ENCODE measurements around the gene C1QTNF6. TPM values are rescaled to one million over a fixed set of nuclear protein-coding genes. Genes with fewer than 3 reads are reported as not detected.

The C1QTNF6 gene
- total RNA-seq, 1 donor from 2014 or later, result 6.0 TPM

DNA sequence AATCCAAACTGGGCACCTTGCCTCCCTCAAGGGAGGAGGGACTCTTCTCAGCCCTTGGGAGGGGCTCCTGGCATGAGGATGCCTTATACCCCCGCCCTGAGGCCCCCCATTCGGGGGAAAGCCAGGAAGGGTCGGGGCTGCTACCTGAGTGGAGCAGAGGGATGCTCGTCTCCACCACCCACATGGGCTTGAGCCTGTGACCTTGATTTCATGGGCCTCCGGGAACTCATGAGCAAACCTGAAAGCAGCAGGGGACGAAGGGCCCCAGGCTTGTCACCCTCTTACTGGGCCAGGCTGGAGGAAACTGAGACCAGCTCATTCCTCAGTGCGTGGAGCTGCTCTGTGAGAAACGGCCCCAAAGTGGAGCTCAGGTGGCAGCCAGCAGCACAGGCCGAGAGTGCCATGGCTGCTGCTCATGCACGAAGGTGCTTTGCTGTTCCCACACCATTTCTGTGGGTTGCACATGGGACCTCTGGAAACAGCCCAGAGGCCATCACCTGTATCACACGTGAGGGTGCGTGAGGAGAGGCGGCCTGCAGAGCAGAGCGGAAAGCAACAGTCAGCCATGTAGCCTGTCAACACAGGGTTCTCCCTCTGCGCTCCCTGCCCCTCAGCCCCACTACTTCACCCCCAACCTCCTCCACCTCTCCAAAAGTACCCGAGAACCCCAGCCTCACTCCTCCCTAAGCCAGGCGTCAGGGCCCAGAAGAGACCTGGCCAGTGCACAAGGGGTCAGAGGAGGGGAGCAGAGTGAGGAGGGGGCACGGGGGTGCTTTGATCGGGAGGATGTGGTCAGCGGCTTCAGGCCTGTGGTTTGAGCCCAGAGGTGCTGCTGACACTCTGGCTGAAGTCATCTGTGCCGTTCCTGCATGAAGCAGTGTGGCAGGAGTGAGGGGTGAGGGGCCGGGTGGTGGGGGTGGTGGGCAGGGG is 24.2 kb downstream of the C1QTNF6 start:
- H3K9me3 ChIP-seq (ENCODE audit: insufficient read depth, low read depth, low read length), result peaks cover 3% of the 10 kb centered on the region
- DNase-seq (ENCODE audit: low read depth) (no peak), FAIRE-seq (no peak)
- Mint-ChIP-seq H3K36me3 (ENCODE audit: low read depth, unreplicated experiment) (no peaks in the 10 kb centered on the region), H3K27me3 (ENCODE audit: low read depth, unreplicated experiment) (peaks cover 50% of the 10 kb centered on the region), H3K4me1 (ENCODE audit: low read depth, unreplicated experiment) (peaks cover 2% of the 10 kb centered on the region), H3K9me3 (ENCODE audit: unreplicated experiment) (peaks cover 3% of the 10 kb centered on the region), H3K4me3 (ENCODE audit: unreplicated experiment) (no peak overlapping the region), H3K27ac (ENCODE audit: unreplicated experiment) (no peak overlapping the region)
- no peaks in the 10 kb centered on the region for H3K79me2 ChIP-seq (ENCODE audit: insufficient read depth, low read length)
- H3K27me3 ChIP-seq (ENCODE audit: insufficient read depth, low read length), result peaks cover 6% of the 10 kb centered on the region
- no peak overlapping the region for H3K27ac ChIP-seq (ENCODE audit: low read depth, low read length)
- no peaks in the 10 kb centered on the region for H3K36me3 ChIP-seq (ENCODE audit: insufficient read depth, low read length)
- no peak overlapping the region for H3K9ac ChIP-seq (ENCODE audit: low read length)
- H3K4me2 ChIP-seq (ENCODE audit: low read length), result no peak overlapping the region
- TF ChIP-seq, protein P1, sequence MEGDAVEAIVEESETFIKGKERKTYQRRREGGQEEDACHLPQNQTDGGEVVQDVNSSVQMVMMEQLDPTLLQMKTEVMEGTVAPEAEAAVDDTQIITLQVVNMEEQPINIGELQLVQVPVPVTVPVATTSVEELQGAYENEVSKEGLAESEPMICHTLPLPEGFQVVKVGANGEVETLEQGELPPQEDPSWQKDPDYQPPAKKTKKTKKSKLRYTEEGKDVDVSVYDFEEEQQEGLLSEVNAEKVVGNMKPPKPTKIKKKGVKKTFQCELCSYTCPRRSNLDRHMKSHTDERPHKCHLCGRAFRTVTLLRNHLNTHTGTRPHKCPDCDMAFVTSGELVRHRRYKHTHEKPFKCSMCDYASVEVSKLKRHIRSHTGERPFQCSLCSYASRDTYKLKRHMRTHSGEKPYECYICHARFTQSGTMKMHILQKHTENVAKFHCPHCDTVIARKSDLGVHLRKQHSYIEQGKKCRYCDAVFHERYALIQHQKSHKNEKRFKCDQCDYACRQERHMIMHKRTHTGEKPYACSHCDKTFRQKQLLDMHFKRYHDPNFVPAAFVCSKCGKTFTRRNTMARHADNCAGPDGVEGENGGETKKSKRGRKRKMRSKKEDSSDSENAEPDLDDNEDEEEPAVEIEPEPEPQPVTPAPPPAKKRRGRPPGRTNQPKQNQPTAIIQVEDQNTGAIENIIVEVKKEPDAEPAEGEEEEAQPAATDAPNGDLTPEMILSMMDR (IDR thresholded peaks at IDR 0.05; ENCODE audit: insufficient read depth, low read depth, low read length), result no peak
- TF ChIP-seq EZH2 (IDR thresholded peaks at IDR 0.05; ENCODE audit: insufficient read depth, low read length), result no peak
- no peak overlapping the region for H2AFZ ChIP-seq (ENCODE audit: low read depth, low read length)
- no peaks in the 10 kb centered on the region for H3K4me1 ChIP-seq (ENCODE audit: insufficient read depth, low read length)
- H3K4me3 ChIP-seq (ENCODE audit: insufficient read depth, low read depth, low read length), result no peak overlapping the region
- H4K20me1 ChIP-seq (ENCODE audit: insufficient read depth, low read length), result no peaks in the 10 kb centered on the region

DNA sequence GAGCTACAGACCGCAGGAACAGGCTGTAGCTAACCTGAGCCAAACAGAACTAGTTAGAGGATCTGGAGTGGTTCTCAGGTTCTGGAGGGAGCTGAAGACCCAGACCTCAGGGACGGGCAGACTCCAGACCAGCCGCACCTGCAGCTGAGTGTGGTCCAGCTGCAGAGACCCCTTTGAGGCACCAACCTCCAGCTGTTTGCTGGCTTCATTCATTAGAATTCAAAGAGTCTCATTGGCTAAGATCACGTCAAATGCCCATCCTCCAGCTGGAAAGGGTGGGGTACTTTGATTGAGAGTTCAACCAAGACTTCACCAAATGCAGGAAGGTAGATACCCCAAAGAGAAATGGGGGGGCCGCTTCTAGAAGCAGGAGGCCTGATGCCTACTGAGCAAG is 25.0 kb downstream of the C1QTNF6 start:
- Mint-ChIP-seq H3K27me3 (ENCODE audit: low read depth, unreplicated experiment) (peaks cover 47% of the 10 kb centered on the region), H3K4me3 (ENCODE audit: unreplicated experiment) (no peak overlapping the region), H3K9me3 (ENCODE audit: unreplicated experiment) (peaks cover 2% of the 10 kb centered on the region), H3K27ac (ENCODE audit: unreplicated experiment) (no peak overlapping the region), H3K4me1 (ENCODE audit: low read depth, unreplicated experiment) (peaks cover 2% of the 10 kb centered on the region), H3K36me3 (ENCODE audit: low read depth, unreplicated experiment) (no peaks in the 10 kb centered on the region)
- FAIRE-seq (no peak), DNase-seq (ENCODE audit: low read depth) (no peak)
- H2AFZ ChIP-seq (ENCODE audit: low read depth, low read length), result no peak overlapping the region
- no peaks in the 10 kb centered on the region for H3K4me1 ChIP-seq (ENCODE audit: insufficient read depth, low read length)
- peaks cover 3% of the 10 kb centered on the region for H3K9me3 ChIP-seq (ENCODE audit: insufficient read depth, low read depth, low read length)
- no peak overlapping the region for H3K4me2 ChIP-seq (ENCODE audit: low read length)
- no peak for TF ChIP-seq EZH2 (IDR thresholded peaks at IDR 0.05; ENCODE audit: insufficient read depth, low read length)
- TF ChIP-seq, protein P1 (IDR thresholded peaks at IDR 0.05; ENCODE audit: insufficient read depth, low read depth, low read length), result no peak
- H4K20me1 ChIP-seq (ENCODE audit: insufficient read depth, low read length), result no peaks in the 10 kb centered on the region
- no peaks in the 10 kb centered on the region for H3K79me2 ChIP-seq (ENCODE audit: insufficient read depth, low read length)
- H3K27me3 ChIP-seq (ENCODE audit: insufficient read depth, low read length), result peaks cover 7% of the 10 kb centered on the region
- H3K9ac ChIP-seq (ENCODE audit: low read length), result no peak overlapping the region
- H3K4me3 ChIP-seq (ENCODE audit: insufficient read depth, low read depth, low read length), result no peak overlapping the region
- no peaks in the 10 kb centered on the region for H3K36me3 ChIP-seq (ENCODE audit: insufficient read depth, low read length)
- H3K27ac ChIP-seq (ENCODE audit: low read depth, low read length), result no peak overlapping the region

Data from astrocyte (in vitro differentiated cells and primary cell).